ENCODE measurements around the gene GATB.

GRCh38 chr4:151629097-151629783 is 131.6 kb downstream of the GATB start:
- TF ChIP-seq EZH2 (IDR thresholded peaks at IDR 0.05; ENCODE audit: low read depth, unreplicated experiment) (no peak), CTCF (conservative IDR thresholded peaks at IDR 0.05; ENCODE audit: low read depth in 2 of 2) (no peak), CREB1 (CRISPR knock-in tag; IDR thresholded peaks at IDR 0.05; ENCODE audit: low read depth) (no peak), POLR2AphosphoS5 (IDR thresholded peaks at IDR 0.05; ENCODE audit: low read depth) (no peak), JUNB (IDR thresholded peaks at IDR 0.05; ENCODE audit: unreplicated experiment) (no peak), REST (IDR thresholded peaks at IDR 0.05; ENCODE audit: unreplicated experiment) (no peak)
